K562 (cell line): ENCODE results near the gene DSTYK. TPM values are rescaled to one million over a fixed set of nuclear protein-coding genes. Genes with fewer than 3 reads are reported as not detected.

Source experiments
- AFF4 ChIP-seq: sonication (generic); formaldehyde crosslinking; IDR thresholded peaks from 2 replicates; pipeline ENCODE4 v1.8.0; 2023; ENCODE audit warnings: mild to moderate bottlenecking, missing genetic modification reagents
- FOXJ2 ChIP-seq: fragments of 200-800 bp; sonication (Bioruptor generic); IDR thresholded peaks from 2 replicates; pipeline ENCODE4 v1.6.1; 2016; ENCODE audit warnings: missing genetic modification characterization, missing compliant biosample characterization
- HDAC3 ChIP-seq: fragments of 450-650 bp; IDR thresholded peaks from 2 replicates; pipeline ENCODE4 v1.6.1; 2018; ENCODE audit warnings: borderline replicate concordance, mild to moderate bottlenecking, moderate library complexity; ENCODE audit not compliant: partially characterized antibody
- PHF20 ChIP-seq: fragments of 450-650 bp; IDR thresholded peaks from 2 replicates; pipeline ENCODE4 v1.6.1; 2018; ENCODE audit not compliant: partially characterized antibody
- RBM34 ChIP-seq: fragments of 200-400 bp; formaldehyde crosslinking; IDR thresholded peaks from 2 replicates; pipeline ENCODE4 v1.6.1; 2018; ENCODE audit warnings: low read length, borderline replicate concordance; ENCODE audit not compliant: insufficient read depth
- SMAD3 ChIP-seq: fragments of 450-650 bp; formaldehyde crosslinking; conservative IDR thresholded peaks from 2 replicates; pipeline ENCODE4 v1.4.0; 2020; ENCODE audit warnings: mild to moderate bottlenecking
- TAL1 ChIP-seq: fragments of 450-650 bp; IDR thresholded peaks from 2 replicates; pipeline ENCODE4 v1.6.1; 2016; ENCODE audit warnings: mild to moderate bottlenecking
- TCFL5 ChIP-seq: fragments of 250-450 bp; sonication (Bioruptor Pico); conservative IDR thresholded peaks from 2 replicates; pipeline ENCODE4 v1.6.1; 2021; ENCODE audit warnings: mild to moderate bottlenecking, moderate library complexity, matching md5 sums
- XRCC5 ChIP-seq: fragments of 200-400 bp; formaldehyde crosslinking; IDR thresholded peaks from 2 replicates; pipeline ENCODE4 v1.6.1; 2017; ENCODE audit warnings: low read depth, mild to moderate bottlenecking, low read length
- ZNF24 ChIP-seq: fragments of 450-650 bp; IDR thresholded peaks from 2 replicates; pipeline ENCODE4 v1.6.1; 2016
- ZNF780A ChIP-seq: fragments of 250-450 bp; sonication (Bioruptor Pico); IDR thresholded peaks from 2 replicates; pipeline ENCODE4 v1.5.0; 2021; ENCODE audit warnings: mild to moderate bottlenecking
- ZZZ3 ChIP-seq: fragments of 450-650 bp; IDR thresholded peaks from 2 replicates; pipeline ENCODE4 v1.6.1; 2016; ENCODE audit warnings: antibody characterized with exemption, mild to moderate bottlenecking, moderate library complexity
- polyA plus RNA-seq, 8 experiments: library from polyadenylated mRNA; depleted of rRNA in 4 of 8; stranded (reverse) in 5 of 8; unstranded in 3 of 8; fragments of >200 nt; fragmentation: Nextera tagmentation in 2 of 8; fragmentation: Illumina TruSeq in 1 of 8; extraction: Ambion mirVana in 2 of 8; extraction: Trizol in 1 of 8; gene quantifications; 2 replicates each; pipeline versions ENCODE4 v1.2.1 to v1.2.3, GENCODE V29; 2011 to 2014; ENCODE audit warnings: inconsistent platforms in 1 of 8, missing spikeins in 1 of 8
- total RNA-seq, 7 experiments: library from RNA; depleted of rRNA in 6 of 7; stranded (reverse); fragments of >200 nt in 6 of 7; fragmentation: Illumina TruSeq in 2 of 7; extraction: Trizol in 2 of 7; gene quantifications; 2 replicates each; pipeline versions ENCODE4 v1.2.1 to v1.2.3, GENCODE V29; 2011 to 2021; ENCODE audit warnings: low replicate concordance in 1 of 7
- TF ChIP-seq, protein P1 (sequence below): fragments of 200-600 bp; sonication (generic); IDR thresholded peaks from one replicate; pipeline ENCODE4 v1.6.1; 2012; ENCODE audit warnings: mild to moderate bottlenecking, low read depth, low read length, inconsistent platforms

DSTYK gene
- total and polyA plus RNA-seq, 9 of the 15 experiments (the other 6 are each of a cell fraction or from before 2014, with no cell fraction given), result 4.2 to 7.1 (median 6.2) TPM

GRCh38 chr1:205170532-205171269 lies 40.8 kb downstream of the DSTYK start (continued):
- TF ChIP-seq, protein P1, sequence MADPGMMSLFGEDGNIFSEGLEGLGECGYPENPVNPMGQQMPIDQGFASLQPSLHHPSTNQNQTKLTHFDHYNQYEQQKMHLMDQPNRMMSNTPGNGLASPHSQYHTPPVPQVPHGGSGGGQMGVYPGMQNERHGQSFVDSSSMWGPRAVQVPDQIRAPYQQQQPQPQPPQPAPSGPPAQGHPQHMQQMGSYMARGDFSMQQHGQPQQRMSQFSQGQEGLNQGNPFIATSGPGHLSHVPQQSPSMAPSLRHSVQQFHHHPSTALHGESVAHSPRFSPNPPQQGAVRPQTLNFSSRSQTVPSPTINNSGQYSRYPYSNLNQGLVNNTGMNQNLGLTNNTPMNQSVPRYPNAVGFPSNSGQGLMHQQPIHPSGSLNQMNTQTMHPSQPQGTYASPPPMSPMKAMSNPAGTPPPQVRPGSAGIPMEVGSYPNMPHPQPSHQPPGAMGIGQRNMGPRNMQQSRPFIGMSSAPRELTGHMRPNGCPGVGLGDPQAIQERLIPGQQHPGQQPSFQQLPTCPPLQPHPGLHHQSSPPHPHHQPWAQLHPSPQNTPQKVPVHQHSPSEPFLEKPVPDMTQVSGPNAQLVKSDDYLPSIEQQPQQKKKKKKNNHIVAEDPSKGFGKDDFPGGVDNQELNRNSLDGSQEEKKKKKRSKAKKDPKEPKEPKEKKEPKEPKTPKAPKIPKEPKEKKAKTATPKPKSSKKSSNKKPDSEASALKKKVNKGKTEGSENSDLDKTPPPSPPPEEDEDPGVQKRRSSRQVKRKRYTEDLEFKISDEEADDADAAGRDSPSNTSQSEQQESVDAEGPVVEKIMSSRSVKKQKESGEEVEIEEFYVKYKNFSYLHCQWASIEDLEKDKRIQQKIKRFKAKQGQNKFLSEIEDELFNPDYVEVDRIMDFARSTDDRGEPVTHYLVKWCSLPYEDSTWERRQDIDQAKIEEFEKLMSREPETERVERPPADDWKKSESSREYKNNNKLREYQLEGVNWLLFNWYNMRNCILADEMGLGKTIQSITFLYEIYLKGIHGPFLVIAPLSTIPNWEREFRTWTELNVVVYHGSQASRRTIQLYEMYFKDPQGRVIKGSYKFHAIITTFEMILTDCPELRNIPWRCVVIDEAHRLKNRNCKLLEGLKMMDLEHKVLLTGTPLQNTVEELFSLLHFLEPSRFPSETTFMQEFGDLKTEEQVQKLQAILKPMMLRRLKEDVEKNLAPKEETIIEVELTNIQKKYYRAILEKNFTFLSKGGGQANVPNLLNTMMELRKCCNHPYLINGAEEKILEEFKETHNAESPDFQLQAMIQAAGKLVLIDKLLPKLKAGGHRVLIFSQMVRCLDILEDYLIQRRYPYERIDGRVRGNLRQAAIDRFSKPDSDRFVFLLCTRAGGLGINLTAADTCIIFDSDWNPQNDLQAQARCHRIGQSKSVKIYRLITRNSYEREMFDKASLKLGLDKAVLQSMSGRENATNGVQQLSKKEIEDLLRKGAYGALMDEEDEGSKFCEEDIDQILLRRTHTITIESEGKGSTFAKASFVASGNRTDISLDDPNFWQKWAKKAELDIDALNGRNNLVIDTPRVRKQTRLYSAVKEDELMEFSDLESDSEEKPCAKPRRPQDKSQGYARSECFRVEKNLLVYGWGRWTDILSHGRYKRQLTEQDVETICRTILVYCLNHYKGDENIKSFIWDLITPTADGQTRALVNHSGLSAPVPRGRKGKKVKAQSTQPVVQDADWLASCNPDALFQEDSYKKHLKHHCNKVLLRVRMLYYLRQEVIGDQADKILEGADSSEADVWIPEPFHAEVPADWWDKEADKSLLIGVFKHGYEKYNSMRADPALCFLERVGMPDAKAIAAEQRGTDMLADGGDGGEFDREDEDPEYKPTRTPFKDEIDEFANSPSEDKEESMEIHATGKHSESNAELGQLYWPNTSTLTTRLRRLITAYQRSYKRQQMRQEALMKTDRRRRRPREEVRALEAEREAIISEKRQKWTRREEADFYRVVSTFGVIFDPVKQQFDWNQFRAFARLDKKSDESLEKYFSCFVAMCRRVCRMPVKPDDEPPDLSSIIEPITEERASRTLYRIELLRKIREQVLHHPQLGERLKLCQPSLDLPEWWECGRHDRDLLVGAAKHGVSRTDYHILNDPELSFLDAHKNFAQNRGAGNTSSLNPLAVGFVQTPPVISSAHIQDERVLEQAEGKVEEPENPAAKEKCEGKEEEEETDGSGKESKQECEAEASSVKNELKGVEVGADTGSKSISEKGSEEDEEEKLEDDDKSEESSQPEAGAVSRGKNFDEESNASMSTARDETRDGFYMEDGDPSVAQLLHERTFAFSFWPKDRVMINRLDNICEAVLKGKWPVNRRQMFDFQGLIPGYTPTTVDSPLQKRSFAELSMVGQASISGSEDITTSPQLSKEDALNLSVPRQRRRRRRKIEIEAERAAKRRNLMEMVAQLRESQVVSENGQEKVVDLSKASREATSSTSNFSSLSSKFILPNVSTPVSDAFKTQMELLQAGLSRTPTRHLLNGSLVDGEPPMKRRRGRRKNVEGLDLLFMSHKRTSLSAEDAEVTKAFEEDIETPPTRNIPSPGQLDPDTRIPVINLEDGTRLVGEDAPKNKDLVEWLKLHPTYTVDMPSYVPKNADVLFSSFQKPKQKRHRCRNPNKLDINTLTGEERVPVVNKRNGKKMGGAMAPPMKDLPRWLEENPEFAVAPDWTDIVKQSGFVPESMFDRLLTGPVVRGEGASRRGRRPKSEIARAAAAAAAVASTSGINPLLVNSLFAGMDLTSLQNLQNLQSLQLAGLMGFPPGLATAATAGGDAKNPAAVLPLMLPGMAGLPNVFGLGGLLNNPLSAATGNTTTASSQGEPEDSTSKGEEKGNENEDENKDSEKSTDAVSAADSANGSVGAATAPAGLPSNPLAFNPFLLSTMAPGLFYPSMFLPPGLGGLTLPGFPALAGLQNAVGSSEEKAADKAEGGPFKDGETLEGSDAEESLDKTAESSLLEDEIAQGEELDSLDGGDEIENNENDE, result no peak
- no peak; the same call in 1 of the 2 replicates for TF ChIP-seq TAL1
- no peak for TF ChIP-seq ZNF780A
- no peak for TF ChIP-seq ZZZ3
- TF ChIP-seq HDAC3, result peak; percentile 34
- no peak for TF ChIP-seq AFF4
- no peak for TF ChIP-seq PHF20
- TF ChIP-seq ZNF24, result no peak
- TF ChIP-seq SMAD3, result peak; percentile 36; the same call in 1 of the 2 replicates
- no peak for TF ChIP-seq RBM34
- no peak for TF ChIP-seq XRCC5
- no peak for TF ChIP-seq FOXJ2 (tag)
- TF ChIP-seq TCFL5, result 0 out of 2 replicates have a peak, but pooled peaks have one; percentile 24
